GM12874 (cell line): ENCODE measurements around the gene TSEN15.

Experiments used
- CTCF ChIP-seq: IDR thresholded peaks from 2 replicates; pipeline ENCODE4 v1.5.1; 2011; ENCODE audit warnings: low read depth, mild to moderate bottlenecking, control low read depth, low read length, moderate library complexity; ENCODE audit not compliant: insufficient read depth

TSEN15 gene

GRCh38 chr1:184037849-184038591, 13.5 kb upstream of the TSEN15 start:
- TF ChIP-seq CTCF: no peak

- TF ChIP-seq CTCF: no peak
Measured at GRCh38 chr1:184039126-184039525, 12.4 kb upstream of the TSEN15 start.

- TF ChIP-seq CTCF: no peak
Measured at GRCh38 chr1:184041731-184042130, 9.8 kb upstream of the TSEN15 start.

GRCh38 chr1:184044603-184045376, 6.7 kb upstream of the TSEN15 start:
- no peak for TF ChIP-seq CTCF

- no peak for TF ChIP-seq CTCF
Measured at GRCh38 chr1:184048561-184049240, 2.8 kb upstream of the TSEN15 start.

- TF ChIP-seq CTCF: no peak
Measured at GRCh38 chr1:184049291-184049690, 2.2 kb upstream of the TSEN15 start.

GRCh38 chr1:184049836-184050468, 1.6 kb upstream of the TSEN15 start:
- TF ChIP-seq CTCF: no peak
